HG02884 (cell line): ENCODE data around the gene CAMKK1.
"Not testable (repeated sequence)": the region's sequence is repeated elsewhere in the genome, so short reads cannot be mapped to it uniquely, and the experiment has no call there.

Experiments used
- ATAC-seq: cut with Tn5 transposase; IDR thresholded peaks from one replicate; pipeline ENCODE4 v1.9.1; 2021; ENCODE audit warnings: mild to moderate bottlenecking, moderate library complexity; ENCODE audit not compliant: unreplicated experiment

CAMKK1 gene

GRCh38 chr17:3880983-3881382 lies 11.9 kb downstream of the CAMKK1 start:
- no peak for ATAC-seq

- no peak for ATAC-seq
Measured at GRCh38 chr17:3879591-3880417, 13.0 kb downstream of the CAMKK1 start.

GRCh38 chr17:3879186-3879585 lies 13.7 kb downstream of the CAMKK1 start:
- no peak for ATAC-seq

GRCh38 chr17:3877220-3877619 lies 15.6 kb downstream of the CAMKK1 start:
- no peak for ATAC-seq

GRCh38 chr17:3875317-3875716 lies 17.5 kb downstream of the CAMKK1 start:
- ATAC-seq: no peak

- no peak for ATAC-seq
Measured at GRCh38 chr17:3873862-3874261, 19.0 kb downstream of the CAMKK1 start.

- no peak for ATAC-seq
Measured at GRCh38 chr17:3870871-3871306, 22.0 kb downstream of the CAMKK1 start.

- no peak for ATAC-seq
Measured at GRCh38 chr17:3867606-3868005, 25.2 kb downstream of the CAMKK1 start.

- ATAC-seq: no peak
Measured at GRCh38 chr17:3867106-3867505, 25.7 kb downstream of the CAMKK1 start.

GRCh38 chr17:3866276-3866675 lies 26.6 kb downstream of the CAMKK1 start:
- ATAC-seq: no peak

- ATAC-seq: no peak
Measured at GRCh38 chr17:3865176-3865575, 27.7 kb downstream of the CAMKK1 start.

- ATAC-seq: no peak
Measured at GRCh38 chr17:3864534-3864933, 28.3 kb downstream of the CAMKK1 start.

GRCh38 chr17:3861761-3862681 lies 30.8 kb downstream of the CAMKK1 start:
- ATAC-seq: no peak

GRCh38 chr17:3860939-3861700 lies 31.7 kb downstream of the CAMKK1 start:
- no peak for ATAC-seq

GRCh38 chr17:3859940-3860339 lies 32.9 kb downstream of the CAMKK1 start:
- no peak for ATAC-seq

GRCh38 chr17:3857261-3858105 lies 35.4 kb downstream of the CAMKK1 start:
- ATAC-seq: no peak

GRCh38 chr17:3854204-3854603 lies 38.6 kb downstream of the CAMKK1 start:
- not testable (repeated sequence) for ATAC-seq

GRCh38 chr17:3852561-3852960 lies 40.3 kb downstream of the CAMKK1 start:
- ATAC-seq: no peak

- no peak for ATAC-seq
Measured at GRCh38 chr17:3851461-3852100, 41.3 kb downstream of the CAMKK1 start.
